NCI-H1930 (cell line): ENCODE measurements around the gene NUDCD2.
"Not testable (repeated sequence)": the region's sequence is repeated elsewhere in the genome, so short reads cannot be mapped to it uniquely, and the experiment has no call there.

Experiments
- DNase-seq, 2 experiments: peaks; one replicate each; lab custom pipeline; 2025; lab: John Stamatoyannopoulos, UW

Gene NUDCD2

GRCh38 chr5:163467682-163468081 is 7.8 kb upstream of the NUDCD2 start:
- DNase-seq = no peak

GRCh38 chr5:163463063-163463435 is 3.1 kb upstream of the NUDCD2 start:
- DNase-seq = no peak

GRCh38 chr5:163460562-163461171 is 765 bp upstream of the NUDCD2 start, which contains the start of gene HMMR:
Gene HMMR (plus strand): TSS chr5:163460632. CDS start chr5:163460693, 61 bp downstream.
- DNase-seq = peak in 1 of 2 experiments; percentile 1

- no peak for DNase-seq
Measured at GRCh38 chr5:163459462-163459818, 462 bp downstream of the NUDCD2 start.

GRCh38 chr5:163458778-163459385 is 1.0 kb downstream of the NUDCD2 start:
- no peak for DNase-seq

GRCh38 chr5:163456840-163457239 is 3.1 kb downstream of the NUDCD2 start:
- DNase-seq = no peak

- DNase-seq = no peak
Measured at GRCh38 chr5:163456029-163456589, 3.8 kb downstream of the NUDCD2 start.

GRCh38 chr5:163455406-163455805 is 4.5 kb downstream of the NUDCD2 start:
- DNase-seq = not testable (repeated sequence)

- no peak for DNase-seq
Measured at GRCh38 chr5:163453705-163454104, 6.2 kb downstream of the NUDCD2 start.

- no peak for DNase-seq
Measured at GRCh38 chr5:163451489-163451888, 8.4 kb downstream of the NUDCD2 start.

GRCh38 chr5:163448491-163448890 is 11.4 kb downstream of the NUDCD2 start:
- no peak for DNase-seq

- DNase-seq = no peak
Measured at GRCh38 chr5:163447875-163448274, 12.0 kb downstream of the NUDCD2 start.

- no peak for DNase-seq
Measured at GRCh38 chr5:163447191-163447590, 12.7 kb downstream of the NUDCD2 start.

- no peak for DNase-seq
Measured at GRCh38 chr5:163445345-163445744, 14.6 kb downstream of the NUDCD2 start.

GRCh38 chr5:163444526-163444925 is 15.4 kb downstream of the NUDCD2 start:
- DNase-seq = no peak

- no peak for DNase-seq
Measured at GRCh38 chr5:163440954-163441353, 18.9 kb downstream of the NUDCD2 start.

GRCh38 chr5:163439092-163439425 is 20.8 kb downstream of the NUDCD2 start:
- no peak for DNase-seq

GRCh38 chr5:163437309-163438182 is 22.4 kb downstream of the NUDCD2 start, which contains the start of gene CCNG1:
Gene CCNG1 (plus strand): TSS chr5:163437595. CDS start chr5:163439257, 1,662 bp downstream.
- peak; percentile 83 to 88 for DNase-seq

GRCh38 chr5:163437011-163437308 is 22.9 kb downstream of the NUDCD2 start:
- DNase-seq = no peak

- DNase-seq = no peak
Measured at GRCh38 chr5:163436515-163436914, 23.4 kb downstream of the NUDCD2 start.

- no peak for DNase-seq
Measured at GRCh38 chr5:163434401-163434866, 25.5 kb downstream of the NUDCD2 start.

GRCh38 chr5:163433271-163433670 is 26.6 kb downstream of the NUDCD2 start:
- no peak for DNase-seq

GRCh38 chr5:163432544-163432943 is 27.4 kb downstream of the NUDCD2 start:
- DNase-seq = no peak
